ENCODE results near the gene TRERF1.

The TRERF1 gene

DNA sequence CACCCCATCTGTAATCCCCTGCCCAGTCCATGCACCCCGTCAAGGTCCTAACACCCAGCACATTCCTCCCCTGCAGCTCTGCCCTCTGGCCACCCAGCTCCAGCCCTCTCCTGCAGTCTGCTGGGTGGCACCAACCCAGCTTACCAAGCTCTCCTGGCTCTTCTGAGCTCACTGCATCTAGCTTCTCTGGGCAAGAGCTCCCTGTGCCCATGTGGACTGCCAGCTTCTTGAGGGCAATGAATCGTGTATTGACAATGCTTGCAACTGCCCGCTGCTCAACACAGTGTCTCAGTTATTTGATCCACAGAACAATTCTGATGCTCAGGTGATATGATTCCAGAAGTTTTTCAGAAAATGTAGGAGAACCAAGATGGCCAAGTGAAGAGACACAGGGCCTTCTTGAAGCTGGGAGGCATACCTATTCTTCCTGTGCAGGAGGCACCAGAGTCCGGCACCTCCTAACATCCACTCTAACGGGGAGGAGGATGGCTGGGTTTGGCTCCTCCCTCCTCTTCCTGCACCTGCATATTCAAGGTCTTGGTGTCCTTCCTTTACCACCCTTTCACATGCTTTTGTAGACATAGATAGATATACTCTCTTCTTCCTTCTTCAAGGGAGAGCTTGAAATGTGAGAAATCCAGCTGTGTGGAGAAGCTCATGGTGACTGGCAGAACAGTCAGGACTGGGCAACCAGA, 85.6 kb downstream of the TRERF1 start:
- no peak for DNase-seq (ENCODE audit: low read depth)

GRCh38 chr6:42365021-42365420, 86.7 kb downstream of the TRERF1 start:
- DNase-seq (ENCODE audit: low read depth), result no peak

- no peak for DNase-seq (ENCODE audit: low read depth)
These were observed 87.5 kb downstream of the TRERF1 start for GRCh38 chr6:42363926-42364849.

GRCh38 chr6:42361036-42361435, 90.7 kb downstream of the TRERF1 start:
- no peak for DNase-seq (ENCODE audit: low read depth)

- no peak for DNase-seq (ENCODE audit: low read depth)
These were observed 92.7 kb downstream of the TRERF1 start for GRCh38 chr6:42359021-42359420.

- DNase-seq (ENCODE audit: low read depth), result no peak
These were observed 96.3 kb downstream of the TRERF1 start for GRCh38 chr6:42355416-42355815.

- DNase-seq (ENCODE audit: low read depth), result no peak
These were observed 97.0 kb downstream of the TRERF1 start for GRCh38 chr6:42354702-42355101.

DNA sequence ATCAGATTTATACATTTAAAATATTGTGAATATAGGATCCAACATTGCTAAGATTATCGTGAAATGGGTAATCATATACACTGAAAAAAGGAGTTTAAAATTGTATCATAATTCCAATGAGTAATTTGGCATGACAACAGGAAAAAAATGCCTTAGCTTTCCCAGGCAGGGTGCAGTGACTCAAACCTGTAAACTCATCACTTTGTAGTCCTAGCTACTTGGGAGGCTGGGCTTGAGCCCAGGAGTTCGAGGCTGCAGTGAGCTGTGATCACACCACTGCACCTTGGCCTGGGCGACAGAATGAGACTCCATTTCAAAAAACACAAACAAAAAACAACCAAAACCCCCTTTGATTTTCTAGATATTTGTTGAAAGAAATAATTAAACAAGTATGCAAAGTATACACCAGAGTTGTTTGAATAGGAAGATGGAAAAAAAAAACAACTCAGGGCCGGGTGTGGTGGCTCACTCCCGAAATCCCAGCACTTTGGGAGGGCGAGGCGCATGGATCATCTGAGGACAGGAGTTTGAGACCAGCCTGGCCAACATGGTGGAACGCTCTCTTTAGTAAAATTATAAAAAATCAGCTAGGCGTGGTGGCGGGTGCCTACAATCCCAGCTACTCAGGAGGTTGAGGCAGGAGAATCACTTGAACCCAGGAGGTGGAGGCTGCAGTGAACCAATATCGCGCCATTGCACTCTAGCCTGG, 98.7 kb downstream of the TRERF1 start:
- no peak for DNase-seq (ENCODE audit: low read depth)

DNA sequence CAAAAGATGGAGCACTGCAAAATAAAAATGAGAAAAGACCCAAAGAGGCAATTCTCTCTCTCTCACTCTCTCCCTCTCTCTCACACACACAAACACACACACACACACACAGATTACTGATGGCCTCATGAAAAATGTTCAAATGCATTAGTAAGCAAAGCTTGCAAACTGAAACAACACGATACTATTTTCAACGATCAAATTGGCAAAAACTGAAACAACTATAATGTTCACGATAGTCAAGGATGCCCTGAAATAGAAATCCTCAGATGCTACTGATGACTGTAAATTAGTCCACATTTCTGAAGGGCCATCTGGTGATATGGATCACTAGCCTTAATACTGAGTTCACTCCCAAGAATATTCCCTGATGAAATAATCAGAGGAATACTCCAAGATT, 100.8 kb downstream of the TRERF1 start:
- DNase-seq (ENCODE audit: low read depth), result no peak

GRCh38 chr6:42349753-42350511, 101.8 kb downstream of the TRERF1 start:
- no peak for DNase-seq (ENCODE audit: low read depth)

GRCh38 chr6:42347456-42347855, 104.3 kb downstream of the TRERF1 start:
- no peak for DNase-seq (ENCODE audit: low read depth)

GRCh38 chr6:42345696-42346416, 105.9 kb downstream of the TRERF1 start:
- DNase-seq (ENCODE audit: low read depth), result no peak

DNA sequence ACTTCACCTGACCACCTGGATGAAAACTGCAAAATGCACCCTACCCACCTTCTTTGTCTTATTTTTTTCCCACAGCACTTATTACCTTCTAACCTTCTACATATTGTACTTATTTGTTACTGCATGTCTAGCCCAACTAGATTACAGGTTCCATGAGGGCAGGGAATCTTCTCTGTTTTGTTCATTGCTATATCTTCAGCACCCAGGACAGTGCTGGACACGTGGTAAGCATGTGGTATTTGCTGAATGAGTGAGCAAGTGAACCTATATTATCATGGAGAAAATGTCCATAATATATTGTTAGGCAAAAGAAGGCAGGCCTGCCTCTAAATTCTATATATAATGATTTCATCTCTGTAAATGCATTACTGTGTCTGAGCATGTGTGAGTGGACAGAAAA, 107.0 kb downstream of the TRERF1 start:
- DNase-seq (ENCODE audit: low read depth), result no peak

GRCh38 chr6:42341771-42342553, 109.8 kb downstream of the TRERF1 start:
- no peak for DNase-seq (ENCODE audit: low read depth)

DNA sequence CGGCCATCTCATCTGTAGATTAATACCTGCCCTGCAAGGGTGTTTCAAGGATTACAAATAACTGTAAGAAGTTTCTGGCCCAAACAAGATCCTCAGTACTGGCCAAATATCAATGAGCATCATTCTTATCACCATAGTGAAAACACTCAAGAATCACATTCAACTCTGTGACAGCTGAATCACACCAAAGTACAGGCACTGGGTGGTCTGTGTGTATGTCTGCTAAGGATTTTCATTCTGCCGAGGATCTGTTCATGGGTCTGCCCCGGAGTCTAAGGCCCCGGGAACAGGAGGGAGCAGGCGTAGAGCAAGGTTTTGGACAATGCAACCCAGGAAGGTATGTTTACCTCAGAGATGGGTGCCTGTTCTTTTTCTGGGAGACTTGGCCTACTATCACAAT, 110.5 kb downstream of the TRERF1 start:
- no peak for DNase-seq (ENCODE audit: low read depth)

DNA sequence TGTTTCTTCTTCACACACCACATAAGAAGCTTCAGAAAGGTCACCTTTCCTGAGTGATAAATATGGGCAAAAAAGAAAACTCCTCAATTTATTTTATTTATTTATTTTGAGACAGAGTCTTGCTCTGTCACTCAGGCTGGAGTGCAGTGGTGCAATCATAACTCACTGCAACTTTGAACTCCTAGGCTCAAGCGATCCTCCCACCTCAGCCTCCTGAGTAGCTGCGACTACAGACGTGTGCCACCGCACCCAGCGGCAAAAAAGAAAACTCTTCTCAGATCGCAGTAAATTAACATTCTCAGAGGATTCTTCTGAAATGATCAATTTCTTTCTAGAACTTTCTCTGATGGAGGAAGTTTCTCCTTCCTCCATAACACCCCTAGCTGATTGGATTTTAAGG, 111.2 kb downstream of the TRERF1 start:
- no peak for DNase-seq (ENCODE audit: low read depth)

- DNase-seq (ENCODE audit: low read depth), result no peak
These were observed 111.7 kb downstream of the TRERF1 start for GRCh38 chr6:42339991-42340401.

DNA sequence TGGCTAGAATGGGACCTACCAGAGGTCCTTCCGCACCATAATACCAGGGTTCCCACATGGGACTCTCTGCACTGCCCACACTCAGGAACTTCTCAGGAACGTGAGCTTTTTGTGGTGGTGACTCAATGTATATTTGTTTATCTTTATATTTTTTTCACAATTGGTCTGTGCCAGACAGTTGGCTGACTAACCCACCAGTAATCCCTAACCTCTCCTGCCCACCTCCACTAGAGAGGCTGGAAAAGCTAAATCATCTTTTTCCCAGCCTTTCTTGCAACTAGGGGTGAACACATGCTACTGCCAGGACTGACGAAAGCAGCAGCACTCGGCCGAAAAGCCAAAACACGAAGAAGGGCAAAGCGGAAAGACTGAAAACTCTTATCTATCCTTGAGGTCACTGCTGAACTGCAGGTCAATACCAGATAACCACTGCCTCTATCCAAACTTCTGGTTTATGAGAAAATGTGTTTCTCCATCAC, 112.9 kb downstream of the TRERF1 start:
- no peak for DNase-seq (ENCODE audit: low read depth)

DNA sequence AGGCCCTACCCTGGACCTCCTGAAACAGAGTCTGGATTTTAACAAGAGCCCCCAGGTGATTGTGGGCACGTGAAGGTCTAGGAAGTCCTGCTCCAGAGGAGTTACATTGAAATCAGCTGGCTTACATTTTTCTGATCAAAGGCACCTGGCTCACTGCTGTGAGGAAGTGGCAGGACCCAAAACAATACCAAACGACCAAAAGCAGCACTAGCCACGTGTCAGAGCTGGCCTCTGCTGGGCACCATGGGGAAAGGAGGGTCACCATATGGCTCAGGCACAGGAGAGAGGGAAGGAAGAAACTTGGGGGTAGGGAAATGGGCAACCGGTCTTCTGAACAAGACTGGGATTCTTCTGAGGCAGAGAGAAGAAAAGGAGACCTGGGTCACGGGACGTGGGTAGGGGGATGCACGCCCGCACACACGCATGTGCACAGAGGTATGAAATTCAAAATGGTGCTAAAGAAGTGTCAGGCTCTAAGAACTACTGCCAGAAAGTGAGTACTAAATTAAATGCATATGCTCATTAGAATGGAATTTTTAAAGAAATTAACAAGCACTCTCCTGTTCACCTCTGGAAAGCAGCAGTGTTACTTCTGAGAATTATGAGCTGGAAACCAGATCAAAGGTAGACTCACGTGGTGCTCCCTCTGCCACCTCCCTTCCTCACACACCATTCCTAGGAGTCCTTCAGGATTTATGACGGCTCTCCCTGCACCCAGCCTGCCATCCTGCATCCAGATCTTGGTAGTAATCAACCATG, 113.6 kb downstream of the TRERF1 start:
- DNase-seq (ENCODE audit: low read depth), result no peak

DNA sequence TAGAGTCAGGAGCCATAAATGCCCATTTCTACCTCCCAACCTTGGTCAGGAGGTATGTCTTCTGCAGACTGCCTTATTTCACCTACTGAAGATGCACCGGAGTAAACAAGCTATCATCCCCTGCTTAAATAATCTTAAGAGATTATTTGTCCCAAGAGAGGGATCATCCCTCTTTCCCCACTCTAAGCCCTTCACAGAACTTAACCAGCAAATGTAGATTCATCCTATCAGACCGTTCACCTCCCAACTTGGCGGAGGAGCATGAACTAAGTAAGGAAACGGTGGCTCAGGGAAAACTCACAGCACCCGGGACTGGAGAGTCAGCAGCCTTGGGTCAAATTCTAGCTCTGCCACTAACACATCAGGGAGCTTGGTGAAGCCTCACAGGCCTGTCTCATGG, 115.3 kb downstream of the TRERF1 start:
- DNase-seq (ENCODE audit: low read depth), result no peak

All from activated T-helper 1 cell treated with Interleukin-2 at 50 U/mL for 16 hours (primary cell).